ENCODE measurements around the gene FAM174C. TPM values are rescaled to one million over a fixed set of nuclear protein-coding genes. Genes with fewer than 3 reads are reported as not detected.
A peak's percentile ranks its signal among the peaks of the same experiment; 100 is the strongest.

The FAM174C gene
- 100 to 1,000 TPM in 1 of 4 donors, 10 to 100 TPM in 3; 40.0 to 118 (median 82.3) TPM for polyA plus RNA-seq
- long read RNA-seq, donor 1: 0 reads
- long read RNA-seq, donor 2, partial matches to known transcripts: 0 of 5 reads
- long read RNA-seq, donor 2, other reads (novel, unspliced or antisense): 0 of 5 reads
- long read RNA-seq, donor 3, transcript C19orf24-201 (3 exons, 983 nt): major isoform, 10 of 23 reads
- long read RNA-seq, donor 3, partial matches to known transcripts: 9 of 23 reads
- long read RNA-seq, donor 3, other reads (novel, unspliced or antisense): 0 of 23 reads
- long read RNA-seq, donor 4: 0 reads
- long read RNA-seq, donor 5, transcript C19orf24-201 (3 exons, 983 nt): major isoform, 8 of 12 reads
- long read RNA-seq, donor 5, partial matches to known transcripts: 0 of 12 reads
- long read RNA-seq, donor 5, other reads (novel, unspliced or antisense): 0 of 12 reads
- long read RNA-seq, donor 6, transcript C19orf24-202 (3 exons, 668 nt): minor isoform, 5 of 25 reads
- long read RNA-seq, donor 6, transcript C19orf24-201 (3 exons, 983 nt): major isoform, 9 of 25 reads
- long read RNA-seq, donor 6, partial matches to known transcripts: 9 of 25 reads
- long read RNA-seq, donor 6, other reads (novel, unspliced or antisense): 0 of 25 reads
- long read RNA-seq, donor 7, transcript C19orf24-201 (3 exons, 983 nt): major isoform, 14 of 17 reads
- long read RNA-seq, donor 7, partial matches to known transcripts: 0 of 17 reads
- long read RNA-seq, donor 7, other reads (novel, unspliced or antisense): 0 of 17 reads
- long read RNA-seq, donor 8, partial matches to known transcripts: 0 of 1 reads
- long read RNA-seq, donor 8, other reads (novel, unspliced or antisense): 0 of 1 reads
- long read RNA-seq, donor 9, partial matches to known transcripts: 0 of 4 reads
- long read RNA-seq, donor 9, other reads (novel, unspliced or antisense): 0 of 4 reads
- long read RNA-seq, donor 10, transcript C19orf24-201 (3 exons, 983 nt): major isoform, 12 of 14 reads
- long read RNA-seq, donor 10, partial matches to known transcripts: 0 of 14 reads
- long read RNA-seq, donor 10, other reads (novel, unspliced or antisense): 0 of 14 reads

DNA sequence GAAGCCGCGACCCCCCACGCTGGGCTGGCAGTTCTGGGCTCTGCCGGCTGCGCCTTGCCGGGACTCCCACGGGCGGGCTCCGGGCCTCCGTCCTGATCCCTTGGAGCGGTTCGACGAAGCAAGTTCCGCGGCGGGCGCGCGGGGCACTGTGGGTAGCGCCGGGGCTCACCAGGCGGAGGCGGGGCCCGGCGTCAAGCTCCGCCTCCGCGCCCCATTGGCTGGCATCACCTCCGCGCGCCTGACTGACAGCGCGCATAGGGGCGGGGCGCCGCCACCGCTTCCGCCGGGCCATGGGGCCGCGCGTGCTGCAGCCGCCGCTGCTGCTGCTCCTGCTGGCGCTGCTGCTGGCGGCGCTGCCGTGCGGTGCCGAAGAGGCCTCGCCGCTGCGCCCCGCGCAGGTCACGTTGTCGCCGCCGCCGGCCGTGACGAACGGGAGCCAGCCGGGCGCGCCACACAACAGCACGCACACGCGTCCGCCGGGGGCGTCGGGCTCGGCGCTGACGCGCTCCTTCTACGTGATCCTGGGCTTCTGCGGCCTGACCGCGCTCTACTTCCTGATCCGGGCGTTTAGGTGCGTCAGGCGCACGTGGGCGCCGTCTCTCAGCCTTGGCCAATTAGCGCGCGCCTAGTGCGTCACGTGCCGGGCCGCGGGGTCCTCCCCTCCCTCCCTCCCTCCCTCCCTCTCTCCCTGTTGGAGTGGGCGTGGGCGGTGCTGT is at the start of gene FAM174C:
TSS of gene FAM174C (plus strand) at position 271 of the 716 bp plus-strand sequence. CDS start at position 291, 20 bp downstream.
- DNase-seq: peak; percentile 95 to 97
- peak within 1 kb of the TSS; percentile 96 to 100 (median 98) for H3K27ac ChIP-seq (ENCODE audit: low read depth in 1 of 3, low read length in 2 of 3)
- peaks cover 14 to 90% (median 30%) of the 10 kb centered on the region in 3 donors for H3K36me3 ChIP-seq (ENCODE audit: control insufficient read depth in 3 of 3, insufficient read depth in 2 of 3, low read depth in 1 of 3, low read length in 3 of 3)
- H3K9me3 ChIP-seq (ENCODE audit: control insufficient read depth in 2 of 2, insufficient read depth in 1 of 2, low read depth in 1 of 2, low read length in 1 of 2): no peaks in the 10 kb centered on the region
- H3K27me3 ChIP-seq (ENCODE audit: control insufficient read depth in 3 of 3, insufficient read depth in 3 of 3, low read length in 3 of 3): no peaks in the 10 kb centered on the region
- peaks cover 6 to 44% (median 6%) of the 10 kb centered on the region in 3 donors for H3K4me1 ChIP-seq (ENCODE audit: control insufficient read depth in 3 of 3, insufficient read depth in 2 of 3, low read depth in 1 of 3, low read length in 2 of 3)
- WGBS, 3 donors: 0% methylated on average over 59 to 98 of the region's 98 CpGs
- peak within 1 kb of the TSS; percentile 43 to 82 (median 59) for H3K4me3 ChIP-seq (ENCODE audit: low read depth in 1 of 3, low read length in 3 of 3)
- FAIRE-seq: no peak

DNA sequence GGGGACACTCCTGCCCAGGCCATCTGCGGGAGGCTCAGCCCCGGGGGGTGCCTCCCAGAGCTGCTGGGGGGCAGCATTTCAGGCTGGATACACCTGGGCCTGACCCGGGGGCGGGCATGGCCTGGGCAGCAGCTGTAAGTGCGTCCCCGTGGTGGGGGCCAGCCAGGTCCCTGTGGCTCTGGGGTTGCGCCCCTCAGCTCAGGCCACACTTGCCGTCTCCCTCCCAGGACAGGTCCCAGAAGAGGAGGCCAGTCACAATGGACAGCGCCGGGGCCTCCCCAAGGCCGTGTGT is 49.2 kb upstream of the FAM174C start:
- Histone ChIP-seq H3K9me3 (ENCODE audit: control insufficient read depth in 2 of 2, insufficient read depth in 1 of 2, low read depth in 1 of 2, low read length in 1 of 2) (no peaks in the 10 kb centered on the region), H3K4me3 (ENCODE audit: low read depth in 1 of 3, low read length in 3 of 3) (no peak overlapping the region), H3K4me1 (ENCODE audit: control insufficient read depth in 3 of 3, insufficient read depth in 2 of 3, low read depth in 1 of 3, low read length in 2 of 3) (peaks cover 0 to 19% (median 0%) of the 10 kb centered on the region in 3 donors), H3K27ac (ENCODE audit: low read depth in 1 of 3, low read length in 2 of 3) (no peak overlapping the region), H3K27me3 (ENCODE audit: control insufficient read depth in 3 of 3, insufficient read depth in 3 of 3, low read length in 3 of 3) (no peaks in the 10 kb centered on the region), H3K36me3 (ENCODE audit: control insufficient read depth in 3 of 3, insufficient read depth in 2 of 3, low read depth in 1 of 3, low read length in 3 of 3) (peaks cover 14 to 67% (median 22%) of the 10 kb centered on the region in 3 donors)
- WGBS, 3 donors: 91 to 95% (median 95%) methylated on average over 8 to 11 of the region's 11 CpGs
- FAIRE-seq: no peak
- DNase-seq: no peak

DNA sequence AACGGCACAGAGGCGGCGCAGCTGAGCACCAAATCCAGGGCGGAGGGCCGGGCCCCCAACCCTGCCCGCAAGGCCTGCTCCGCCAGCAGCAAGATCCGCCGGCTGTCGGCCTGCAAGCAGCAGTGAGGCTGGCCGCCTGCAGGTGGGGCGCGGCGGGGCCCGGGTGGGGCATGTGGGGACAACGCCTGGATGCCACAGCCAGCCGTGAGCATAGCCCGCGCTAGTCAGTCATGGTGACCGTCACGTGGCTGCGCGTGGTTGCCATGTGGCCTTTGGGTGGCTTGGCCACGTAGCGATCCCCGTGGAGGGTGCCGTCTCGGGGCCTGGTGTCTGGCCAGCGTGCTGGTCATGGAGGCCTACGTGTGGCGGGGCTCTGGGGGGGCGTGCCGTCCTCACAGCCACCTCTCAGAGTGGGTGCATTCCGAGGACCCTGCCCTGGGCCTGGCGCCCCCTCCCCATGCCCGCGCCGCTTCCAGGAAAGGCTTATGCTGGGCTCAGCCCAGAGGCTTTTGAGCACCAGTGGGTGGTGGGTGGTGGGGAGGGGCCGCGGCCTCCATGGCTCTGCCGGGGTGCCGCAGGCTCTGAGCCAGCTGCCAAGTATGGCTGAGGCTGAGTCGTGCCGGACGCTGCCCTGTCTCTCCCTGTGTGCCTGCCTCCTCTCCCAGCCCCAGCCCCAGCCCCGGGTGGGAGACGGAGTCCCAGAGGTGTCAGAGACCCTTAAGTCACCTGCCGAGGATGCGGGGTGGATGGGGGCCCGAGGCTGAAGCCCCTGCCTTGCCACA is 48.6 kb upstream of the FAM174C start:
- no peaks in the 10 kb centered on the region for H3K27me3 ChIP-seq (ENCODE audit: control insufficient read depth in 3 of 3, insufficient read depth in 3 of 3, low read length in 3 of 3)
- no peak overlapping the region for H3K4me3 ChIP-seq (ENCODE audit: low read depth in 1 of 3, low read length in 3 of 3)
- H3K9me3 ChIP-seq (ENCODE audit: control insufficient read depth in 2 of 2, insufficient read depth in 1 of 2, low read depth in 1 of 2, low read length in 1 of 2): no peaks in the 10 kb centered on the region
- H3K4me1 ChIP-seq (ENCODE audit: control insufficient read depth in 3 of 3, insufficient read depth in 2 of 3, low read depth in 1 of 3, low read length in 2 of 3): peaks cover 0 to 18% (median 0%) of the 10 kb centered on the region in 3 donors
- peaks cover 13 to 62% (median 22%) of the 10 kb centered on the region in 3 donors for H3K36me3 ChIP-seq (ENCODE audit: control insufficient read depth in 3 of 3, insufficient read depth in 2 of 3, low read depth in 1 of 3, low read length in 3 of 3)
- no peak for DNase-seq
- 89 to 93% (median 91%) methylated on average over 47 to 50 of the region's 50 CpGs for WGBS, 3 donors
- H3K27ac ChIP-seq (ENCODE audit: low read depth in 1 of 3, low read length in 2 of 3): no peak overlapping the region
- FAIRE-seq: no peak

DNA sequence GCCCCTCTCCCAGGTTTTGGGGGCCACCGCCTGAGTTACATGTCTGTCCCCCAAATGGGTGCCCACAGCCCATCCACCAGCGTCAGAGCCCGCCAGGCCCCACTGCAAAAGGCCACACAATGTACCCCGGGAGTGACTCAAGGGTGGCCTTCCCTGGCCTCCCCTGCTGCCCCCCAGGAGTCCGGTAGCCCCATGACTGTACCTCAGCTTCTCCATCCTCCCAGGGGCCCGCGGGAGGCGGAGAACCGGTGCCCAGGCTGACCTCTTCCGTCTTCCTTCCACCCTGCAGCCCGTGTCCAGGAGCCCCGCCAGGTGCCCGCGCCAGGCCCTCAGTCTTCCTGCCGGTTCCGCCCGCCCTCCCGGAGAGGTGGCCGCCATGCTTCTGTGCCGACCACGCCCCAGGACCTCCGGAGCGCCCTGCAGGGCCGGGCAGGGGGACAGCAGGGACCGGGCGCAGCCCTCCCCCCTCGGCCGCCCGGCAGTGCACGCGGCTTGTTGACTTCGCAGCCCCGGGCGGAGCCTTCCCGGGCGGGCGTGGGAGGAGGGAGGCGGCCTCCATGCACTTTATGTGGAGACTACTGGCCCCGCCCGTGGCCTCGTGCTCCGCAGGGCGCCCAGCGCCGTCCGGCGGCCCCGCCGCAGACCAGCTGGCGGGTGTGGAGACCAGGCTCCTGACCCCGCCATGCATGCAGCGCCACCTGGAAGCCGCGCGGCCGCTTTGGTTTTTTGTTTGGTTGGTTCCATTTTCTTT is 47.9 kb upstream of the FAM174C start:
- H3K27me3 ChIP-seq (ENCODE audit: control insufficient read depth in 3 of 3, insufficient read depth in 3 of 3, low read length in 3 of 3): no peaks in the 10 kb centered on the region
- peaks cover 0 to 26% (median 0%) of the 10 kb centered on the region in 3 donors for H3K4me1 ChIP-seq (ENCODE audit: control insufficient read depth in 3 of 3, insufficient read depth in 2 of 3, low read depth in 1 of 3, low read length in 2 of 3)
- FAIRE-seq (no peak), DNase-seq (no peak)
- no peaks in the 10 kb centered on the region for H3K9me3 ChIP-seq (ENCODE audit: control insufficient read depth in 2 of 2, insufficient read depth in 1 of 2, low read depth in 1 of 2, low read length in 1 of 2)
- H3K4me3 ChIP-seq (ENCODE audit: low read depth in 1 of 3, low read length in 3 of 3): no peak overlapping the region
- peaks cover 7 to 55% (median 20%) of the 10 kb centered on the region in 3 donors for H3K36me3 ChIP-seq (ENCODE audit: control insufficient read depth in 3 of 3, insufficient read depth in 2 of 3, low read depth in 1 of 3, low read length in 3 of 3)
- H3K27ac ChIP-seq (ENCODE audit: low read depth in 1 of 3, low read length in 2 of 3): no peak overlapping the region
- WGBS, 3 donors: 87 to 91% (median 88%) methylated on average over 54 to 56 of the region's 56 CpGs

DNA sequence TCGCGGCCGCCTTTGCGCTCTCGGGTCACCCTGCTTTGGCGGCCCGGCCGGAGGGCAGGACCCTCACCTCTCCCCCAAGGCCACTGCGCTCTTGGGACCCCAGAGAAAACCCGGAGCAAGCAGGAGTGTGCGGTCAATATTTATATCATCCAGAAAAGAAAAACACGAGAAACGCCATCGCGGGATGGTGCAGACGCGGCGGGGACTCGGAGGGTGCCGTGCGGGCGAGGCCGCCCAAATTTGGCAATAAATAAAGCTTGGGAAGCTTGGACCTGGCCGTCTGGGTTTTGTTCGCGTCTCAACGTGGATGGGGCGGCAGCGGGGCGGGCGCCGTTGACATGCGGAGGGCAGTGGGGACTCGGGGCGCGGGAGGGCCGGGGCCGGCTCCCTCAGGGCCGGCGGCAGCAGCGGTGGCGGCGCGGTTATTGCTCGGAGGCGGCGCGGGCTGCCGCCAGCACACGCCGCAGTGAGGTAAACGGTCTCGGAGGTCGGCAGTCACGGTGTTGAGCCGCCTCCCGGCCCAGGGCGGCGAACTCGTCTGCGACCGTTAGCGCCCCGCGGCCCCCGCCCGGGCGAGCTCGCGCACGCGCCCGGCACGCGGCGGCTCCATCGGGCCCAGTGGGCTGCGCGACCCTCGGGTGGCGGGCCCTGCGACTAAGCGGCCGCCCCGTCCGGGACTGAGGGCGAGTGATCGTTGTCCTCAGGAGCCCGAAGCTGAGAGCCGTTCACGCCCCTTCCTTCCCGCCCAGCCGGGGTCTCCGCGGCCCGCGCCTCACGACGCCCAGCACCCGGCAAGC is 47.0 kb upstream of the FAM174C start:
- Histone ChIP-seq H3K36me3 (ENCODE audit: control insufficient read depth in 3 of 3, insufficient read depth in 2 of 3, low read depth in 1 of 3, low read length in 3 of 3) (peaks cover 7 to 52% (median 18%) of the 10 kb centered on the region in 3 donors), H3K27ac (ENCODE audit: low read depth in 1 of 3, low read length in 2 of 3) (no peak overlapping the region), H3K4me3 (ENCODE audit: low read depth in 1 of 3, low read length in 3 of 3) (no peak overlapping the region), H3K4me1 (ENCODE audit: control insufficient read depth in 3 of 3, insufficient read depth in 2 of 3, low read depth in 1 of 3, low read length in 2 of 3) (peaks cover 0 to 26% (median 0%) of the 10 kb centered on the region in 3 donors), H3K27me3 (ENCODE audit: control insufficient read depth in 3 of 3, insufficient read depth in 3 of 3, low read length in 3 of 3) (no peaks in the 10 kb centered on the region), H3K9me3 (ENCODE audit: control insufficient read depth in 2 of 2, insufficient read depth in 1 of 2, low read depth in 1 of 2, low read length in 1 of 2) (no peaks in the 10 kb centered on the region)
- FAIRE-seq (no peak), DNase-seq (no peak)
- 97% methylated on average over 84 to 100 of the region's 100 CpGs for WGBS, 3 donors

DNA sequence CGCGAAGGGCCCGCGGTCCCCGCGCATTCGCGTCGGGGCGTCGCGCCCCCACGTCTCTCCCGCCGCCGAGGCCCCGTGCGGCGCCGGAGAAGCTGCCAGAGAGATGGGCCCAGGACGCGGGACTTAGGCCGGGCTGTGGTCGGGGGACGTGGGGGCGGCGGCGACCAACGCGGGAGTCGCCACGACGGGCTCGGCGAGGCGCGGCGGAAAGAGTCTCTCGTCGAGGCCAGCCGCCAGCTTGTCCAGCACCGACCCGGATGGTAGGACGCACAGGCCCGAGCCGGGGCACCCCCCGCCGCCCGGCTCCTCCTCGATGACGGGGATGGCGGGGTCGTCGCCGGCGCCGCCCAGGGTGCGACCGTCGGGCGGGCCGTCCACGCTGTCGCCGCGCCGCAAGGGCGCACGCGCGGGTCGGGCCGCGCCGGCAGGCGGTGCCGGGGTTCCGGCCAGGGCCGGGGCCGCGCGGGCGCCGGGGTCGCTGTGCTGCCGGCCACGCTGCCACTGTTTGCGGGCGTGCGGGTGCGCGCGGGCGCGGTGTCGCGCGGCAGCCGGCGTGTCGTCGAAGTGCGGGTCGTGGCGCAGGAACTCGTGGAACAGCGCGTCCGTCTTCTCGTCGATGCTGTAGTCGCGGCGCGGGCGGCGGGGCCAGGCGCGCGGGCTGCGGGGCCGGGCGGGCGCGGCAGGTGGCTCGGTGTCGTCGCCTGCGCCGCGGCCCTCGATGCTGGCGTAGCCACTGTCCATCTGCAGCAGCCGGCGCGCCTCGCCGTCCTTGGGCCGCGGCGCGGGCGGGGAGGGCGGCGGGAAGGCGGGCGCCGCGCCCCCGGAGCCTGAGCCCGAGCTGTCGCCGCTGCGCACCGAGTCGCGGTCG is 46.0 kb upstream of the FAM174C start:
- Histone ChIP-seq H3K27me3 (ENCODE audit: control insufficient read depth in 3 of 3, insufficient read depth in 3 of 3, low read length in 3 of 3) (no peaks in the 10 kb centered on the region), H3K4me3 (ENCODE audit: low read depth in 1 of 3, low read length in 3 of 3) (no peak overlapping the region), H3K27ac (ENCODE audit: low read depth in 1 of 3, low read length in 2 of 3) (no peak overlapping the region), H3K9me3 (ENCODE audit: control insufficient read depth in 2 of 2, insufficient read depth in 1 of 2, low read depth in 1 of 2, low read length in 1 of 2) (no peaks in the 10 kb centered on the region), H3K36me3 (ENCODE audit: control insufficient read depth in 3 of 3, insufficient read depth in 2 of 3, low read depth in 1 of 3, low read length in 3 of 3) (peaks cover 7 to 51% (median 13%) of the 10 kb centered on the region in 3 donors), H3K4me1 (ENCODE audit: control insufficient read depth in 3 of 3, insufficient read depth in 2 of 3, low read depth in 1 of 3, low read length in 2 of 3) (peaks cover 0 to 26% (median 0%) of the 10 kb centered on the region in 3 donors)
- DNase-seq (no peak), FAIRE-seq (no peak)
- 93 to 96% (median 95%) methylated on average over 139 to 158 of the region's 158 CpGs for WGBS, 3 donors
